ENCODE results near the gene ATP6V0E2.

DNA sequence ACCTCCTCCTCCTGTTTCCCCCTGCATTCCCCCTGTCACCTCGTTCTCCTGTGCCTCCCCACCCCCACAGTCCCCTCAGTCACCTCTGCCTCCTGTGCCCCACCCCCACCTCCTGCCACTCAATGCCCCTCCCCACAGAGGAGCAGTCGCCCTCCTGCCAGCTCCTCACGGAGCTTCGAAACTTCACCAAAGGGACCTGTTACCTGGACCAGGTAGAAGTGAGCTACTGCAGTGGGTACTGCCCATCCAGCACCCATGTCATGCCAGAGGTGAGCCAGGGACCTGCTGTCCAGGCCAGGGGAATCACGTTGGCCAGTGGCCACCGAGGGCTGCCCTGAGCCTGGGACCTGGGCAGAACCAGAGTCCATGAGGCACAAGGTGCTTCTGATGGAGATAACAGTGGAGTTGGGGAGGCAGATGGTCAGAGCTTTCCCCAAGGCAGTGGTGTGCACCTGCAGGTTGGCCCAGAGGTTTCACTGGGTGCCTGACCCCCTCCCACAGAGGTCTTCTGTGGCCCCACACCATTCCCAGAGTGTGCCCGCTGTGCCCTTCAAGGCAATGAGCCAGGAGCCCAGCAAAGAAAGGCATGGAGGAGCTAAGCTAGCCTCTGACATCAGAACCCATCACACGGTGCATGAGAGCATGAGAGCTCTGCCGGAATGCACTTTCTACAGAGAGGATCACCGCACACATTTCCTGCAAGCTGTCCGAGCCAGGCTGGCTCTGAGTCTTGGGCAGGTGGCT is 42.6 kb upstream of the ATP6V0E2 start:
- TF ChIP-seq, protein P1, sequence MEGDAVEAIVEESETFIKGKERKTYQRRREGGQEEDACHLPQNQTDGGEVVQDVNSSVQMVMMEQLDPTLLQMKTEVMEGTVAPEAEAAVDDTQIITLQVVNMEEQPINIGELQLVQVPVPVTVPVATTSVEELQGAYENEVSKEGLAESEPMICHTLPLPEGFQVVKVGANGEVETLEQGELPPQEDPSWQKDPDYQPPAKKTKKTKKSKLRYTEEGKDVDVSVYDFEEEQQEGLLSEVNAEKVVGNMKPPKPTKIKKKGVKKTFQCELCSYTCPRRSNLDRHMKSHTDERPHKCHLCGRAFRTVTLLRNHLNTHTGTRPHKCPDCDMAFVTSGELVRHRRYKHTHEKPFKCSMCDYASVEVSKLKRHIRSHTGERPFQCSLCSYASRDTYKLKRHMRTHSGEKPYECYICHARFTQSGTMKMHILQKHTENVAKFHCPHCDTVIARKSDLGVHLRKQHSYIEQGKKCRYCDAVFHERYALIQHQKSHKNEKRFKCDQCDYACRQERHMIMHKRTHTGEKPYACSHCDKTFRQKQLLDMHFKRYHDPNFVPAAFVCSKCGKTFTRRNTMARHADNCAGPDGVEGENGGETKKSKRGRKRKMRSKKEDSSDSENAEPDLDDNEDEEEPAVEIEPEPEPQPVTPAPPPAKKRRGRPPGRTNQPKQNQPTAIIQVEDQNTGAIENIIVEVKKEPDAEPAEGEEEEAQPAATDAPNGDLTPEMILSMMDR (conservative IDR thresholded peaks at IDR 0.05): no peak
- no peak for TF ChIP-seq EZH2 (IDR thresholded peaks at IDR 0.05; ENCODE audit: low read depth)
